GM19467 (cell line): Measurements from ENCODE around the gene PTPDC1.

Experiments used
- ATAC-seq: cut with Tn5 transposase; IDR thresholded peaks from one replicate; pipeline ENCODE4 v1.9.1; 2021; ENCODE audit warnings: mild to moderate bottlenecking, moderate library complexity; ENCODE audit not compliant: unreplicated experiment

The PTPDC1 gene

GRCh38 chr9:94140418-94140780 is 56.1 kb downstream of the PTPDC1 start:
- ATAC-seq: no peak

DNA sequence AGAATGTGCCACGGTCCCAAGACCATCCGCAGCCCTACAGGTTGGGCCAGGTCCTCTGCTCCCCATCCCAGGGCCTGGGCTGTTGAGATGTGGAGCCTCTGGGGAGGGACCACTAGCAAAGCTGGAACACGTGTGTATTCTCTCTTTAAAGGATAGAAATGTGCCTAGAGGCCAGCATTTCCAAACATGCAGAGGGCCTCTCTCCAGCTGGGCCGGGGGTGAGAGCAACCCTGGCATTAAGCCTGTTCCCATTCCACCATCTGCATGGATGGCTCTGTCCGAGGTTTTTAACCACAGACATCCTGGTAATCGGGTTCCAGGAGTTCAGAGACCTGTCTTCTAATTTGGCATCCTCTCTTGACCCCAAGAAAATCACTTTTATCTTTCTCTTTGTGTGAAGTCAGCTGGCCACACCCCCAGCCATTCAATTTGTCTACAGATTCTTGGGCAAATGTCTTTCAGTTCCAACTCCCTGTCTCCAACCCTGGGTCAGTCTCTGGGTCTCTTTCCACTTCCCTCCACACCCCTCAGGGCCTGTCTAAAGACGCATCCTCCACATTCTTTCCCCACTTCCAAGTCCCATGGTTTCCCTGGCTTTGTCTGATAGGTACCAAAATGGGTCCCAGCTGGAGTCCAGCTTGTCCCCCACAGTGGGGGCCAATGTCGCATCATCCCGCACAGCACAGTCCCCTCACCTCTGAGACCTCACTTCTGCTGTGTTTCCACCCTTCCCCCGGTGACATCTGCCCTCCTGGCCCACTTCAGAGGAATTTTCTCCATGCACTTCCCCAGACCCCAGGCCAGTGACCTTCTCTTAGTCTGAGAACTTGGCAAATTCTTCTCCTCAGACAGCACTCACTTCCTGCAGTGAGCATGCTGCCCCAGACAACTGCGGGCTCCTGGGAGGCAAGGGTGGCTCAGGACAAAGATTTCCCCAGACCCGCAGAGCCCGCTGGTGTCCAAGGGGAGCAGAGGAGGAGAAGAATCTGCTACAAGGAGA is 56.8 kb downstream of the PTPDC1 start:
- ATAC-seq: no peak

- no peak for ATAC-seq
Observed at GRCh38 chr9:94142353-94142752, 58.1 kb downstream of the PTPDC1 start.

- no peak for ATAC-seq
Observed at GRCh38 chr9:94144394-94144793, 60.1 kb downstream of the PTPDC1 start.

GRCh38 chr9:94145640-94146039 is 61.4 kb downstream of the PTPDC1 start:
- no peak for ATAC-seq

- ATAC-seq: no peak
Observed at GRCh38 chr9:94147776-94148175, 63.5 kb downstream of the PTPDC1 start.

DNA sequence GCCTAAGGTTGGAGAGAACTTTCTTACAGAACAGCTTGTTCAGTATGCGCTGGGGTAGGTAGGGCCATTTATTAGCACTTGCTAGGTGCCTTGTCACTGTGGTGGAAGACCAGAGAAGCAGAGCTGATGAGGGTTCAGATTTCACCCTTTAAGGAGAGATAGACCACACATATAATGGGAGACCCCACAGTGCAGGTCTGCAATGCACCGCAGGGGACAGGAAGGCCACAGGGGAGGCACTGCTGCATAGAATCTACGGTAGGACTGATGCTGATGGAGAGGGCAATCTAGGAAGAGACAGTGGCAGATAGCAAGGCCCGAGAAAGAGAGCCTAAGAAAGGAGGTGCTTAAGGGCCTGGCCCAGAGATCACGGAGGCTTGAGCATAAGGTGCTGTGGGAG is 64.2 kb downstream of the PTPDC1 start:
- no peak for ATAC-seq

GRCh38 chr9:94149696-94150095 is 65.4 kb downstream of the PTPDC1 start:
- no peak for ATAC-seq

GRCh38 chr9:94150279-94150828 is 66.1 kb downstream of the PTPDC1 start:
- no peak for ATAC-seq

DNA sequence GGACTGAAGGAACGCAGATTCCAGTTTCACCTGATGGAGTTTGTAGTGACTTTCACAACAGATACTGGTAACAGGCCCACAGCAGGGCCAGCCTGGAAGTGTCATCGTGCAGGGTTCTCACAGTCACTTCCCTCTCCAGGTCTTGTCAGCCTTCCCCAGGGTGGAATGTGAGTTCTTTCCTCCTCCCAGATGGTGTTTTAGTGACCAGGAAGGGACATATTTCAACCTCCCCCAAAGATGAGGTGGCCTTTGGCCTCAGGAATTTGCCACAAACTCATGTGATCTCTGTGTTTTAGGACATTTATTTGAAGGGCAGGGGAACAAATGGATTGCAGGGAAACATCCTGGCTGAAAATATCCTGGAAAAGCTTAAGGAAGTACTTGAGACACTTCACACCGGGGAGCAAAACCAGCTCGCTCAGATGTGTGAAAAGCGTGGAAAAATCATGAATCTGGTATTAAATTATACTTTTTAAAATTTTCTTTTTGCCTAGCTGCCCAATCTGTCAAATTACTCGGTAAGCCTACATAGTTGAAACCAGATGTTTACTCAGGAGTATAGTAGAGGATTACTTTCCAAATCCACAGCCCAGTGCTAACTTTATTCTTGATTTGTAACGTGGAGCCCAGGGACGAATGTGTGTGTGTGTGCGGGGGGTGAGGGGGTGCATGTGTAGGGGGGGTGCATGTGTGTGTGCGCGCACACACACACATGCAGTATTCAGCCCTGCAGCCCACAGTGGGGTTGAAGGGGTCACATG is 66.8 kb downstream of the PTPDC1 start:
- ATAC-seq: no peak

- peak; percentile 54 for ATAC-seq
Observed at GRCh38 chr9:94153905-94154304, 69.6 kb downstream of the PTPDC1 start.

GRCh38 chr9:94156348-94157049 is 72.2 kb downstream of the PTPDC1 start:
- no peak for ATAC-seq

GRCh38 chr9:94157050-94157801 is 73.0 kb downstream of the PTPDC1 start:
- ATAC-seq: no peak
